ENCODE measurements around the gene BICC1. TPM values are rescaled to one million over a fixed set of nuclear protein-coding genes. Genes with fewer than 3 reads are reported as not detected.

Gene BICC1
- total and polyA plus RNA-seq, 2 of the 4 experiments (the other 2 are of a cell fraction): 5.7 to 42.5 TPM

DNA sequence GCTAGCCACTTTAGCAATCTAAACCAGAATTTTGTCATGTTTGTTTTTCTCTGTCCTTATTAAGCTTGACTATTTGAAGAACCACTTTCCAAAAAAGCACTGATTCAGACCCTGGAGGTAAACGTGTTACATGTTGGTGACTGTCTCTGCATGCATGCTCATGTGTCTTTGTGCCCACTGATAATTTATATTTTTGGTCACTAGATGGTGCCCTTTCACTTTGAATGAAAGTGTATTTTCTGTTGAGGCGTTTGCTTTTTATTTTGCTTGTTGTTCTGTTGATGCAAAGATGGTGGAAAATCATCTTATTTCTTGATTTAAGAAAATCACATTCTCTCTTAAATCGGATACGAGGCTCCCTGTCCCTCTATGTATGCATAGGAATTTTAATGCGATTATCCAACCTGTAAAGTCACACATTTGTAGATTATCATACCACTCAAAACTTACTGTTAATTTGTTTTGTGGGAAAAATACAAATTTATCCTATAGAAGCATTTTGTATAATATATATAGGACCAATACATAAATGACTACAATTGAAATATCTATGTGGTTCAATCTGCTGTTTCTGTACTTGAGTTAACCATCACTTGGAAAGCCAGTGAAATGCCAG lies 269.3 kb downstream of the BICC1 start:
- Histone ChIP-seq H2BK15ac (ENCODE audit: low read depth, low read length) (no peak overlapping the region), H3K4ac (ENCODE audit: low read depth, low read length) (no peak overlapping the region), H3K27ac (ENCODE audit: insufficient read depth, low read length) (no peak overlapping the region), H3K79me1 (ENCODE audit: low read depth in 1 of 2, low read length in 2 of 2) (peaks cover 4 to 13% of the 10 kb centered on the region in 2 experiments; a peak in 2 of 4 replicates), H4K5ac (ENCODE audit: low read depth, low read length) (no peak overlapping the region), H4K8ac (ENCODE audit: low read depth in 2 of 2, low read length in 2 of 2) (no peak overlapping the region), H2BK5ac (ENCODE audit: low read depth, low read length, poor library complexity, severe bottlenecking) (no peak overlapping the region), H4K91ac (ENCODE audit: insufficient read depth, low read depth, low read length) (no peak overlapping the region), H3K56ac (ENCODE audit: extremely low read depth, insufficient read depth, low read length) (no peak overlapping the region), H2AK5ac (ENCODE audit: low read depth, low read length) (no peak overlapping the region), H2AFZ (replicated peaks; ENCODE audit: low read length, poor library complexity) (no peak overlapping the region), H3K9me3 (ENCODE audit: control insufficient read depth, insufficient read depth, low read length) (no peaks in the 10 kb centered on the region), H2AK9ac (replicated peaks; ENCODE audit: low read depth, low read length, poor library complexity) (no peak overlapping the region), H3K9me1 (ENCODE audit: insufficient read depth, low read length) (no peaks in the 10 kb centered on the region), H3K4me3 (ENCODE audit: insufficient read depth, low read depth, low read length) (no peak overlapping the region), H3K9ac (ENCODE audit: low read depth, low read length) (no peak overlapping the region), H3K23ac (ENCODE audit: low read depth, low read length) (no peak overlapping the region), H3K18ac (ENCODE audit: low read depth, low read length) (no peak overlapping the region), H3K14ac (replicated peaks; ENCODE audit: low read depth, low read length) (no peak overlapping the region), H3K4me2 (ENCODE audit: low read depth, low read length) (no peak overlapping the region), H4K20me1 (ENCODE audit: insufficient read depth, low read length) (0 out of 2 replicates have a peak, but pooled peaks cover 8% of the 10 kb centered on the region), H2BK20ac (ENCODE audit: low read depth, low read length) (no peak overlapping the region), H3K27me3 (ENCODE audit: control insufficient read depth, insufficient read depth, low read length) (no peaks in the 10 kb centered on the region), H3K4me1 (ENCODE audit: control insufficient read depth, insufficient read depth, low read length) (peaks cover 8% of the 10 kb centered on the region), H3K36me3 (ENCODE audit: control insufficient read depth, insufficient read depth, low read length) (no peaks in the 10 kb centered on the region), H2BK120ac (ENCODE audit: low read depth, low read length) (no peak overlapping the region)
- intact Hi-C loops (cut with micrococcal nuclease): loop anchor here (1.0 to 10.0 kb wide), 6 partner anchors 170 to 840 kb away; no protein-coding TSS in a partner anchor
- no CpG with 5 or more reads among the region's 5 CpGs for WGBS, 2 experiments (ENCODE audit: extremely low coverage in 2 of 2, insufficient read length in 1 of 2)
- peak; percentile 48; the same call in 1 of the 2 replicates for ATAC-seq (ENCODE audit: low read depth)
- no TSS peak for BruUV-seq (replicated peaks)
- ChIA-PET POLR2A (ENCODE audit: unreplicated experiment) (no interaction called here), CTCF (interaction anchor here (0.9 to 1.9 kb wide), 2 partner anchors 13 to 270 kb away, joined by 3 to 6 read pairs; no protein-coding TSS in a partner anchor)
- TF ChIP-seq, protein P1, sequence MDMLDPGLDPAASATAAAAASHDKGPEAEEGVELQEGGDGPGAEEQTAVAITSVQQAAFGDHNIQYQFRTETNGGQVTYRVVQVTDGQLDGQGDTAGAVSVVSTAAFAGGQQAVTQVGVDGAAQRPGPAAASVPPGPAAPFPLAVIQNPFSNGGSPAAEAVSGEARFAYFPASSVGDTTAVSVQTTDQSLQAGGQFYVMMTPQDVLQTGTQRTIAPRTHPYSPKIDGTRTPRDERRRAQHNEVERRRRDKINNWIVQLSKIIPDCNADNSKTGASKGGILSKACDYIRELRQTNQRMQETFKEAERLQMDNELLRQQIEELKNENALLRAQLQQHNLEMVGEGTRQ (IDR thresholded peaks at IDR 0.05; ENCODE audit: low read depth, low read length): no peak
- peak; percentile 56 for TF ChIP-seq SMC3 (IDR thresholded peaks at IDR 0.05; ENCODE audit: low read depth, low read length)
- peak; percentile 73 for TF ChIP-seq RAD21 (IDR thresholded peaks at IDR 0.05; ENCODE audit: low read length)
- TF ChIP-seq, protein P2, sequence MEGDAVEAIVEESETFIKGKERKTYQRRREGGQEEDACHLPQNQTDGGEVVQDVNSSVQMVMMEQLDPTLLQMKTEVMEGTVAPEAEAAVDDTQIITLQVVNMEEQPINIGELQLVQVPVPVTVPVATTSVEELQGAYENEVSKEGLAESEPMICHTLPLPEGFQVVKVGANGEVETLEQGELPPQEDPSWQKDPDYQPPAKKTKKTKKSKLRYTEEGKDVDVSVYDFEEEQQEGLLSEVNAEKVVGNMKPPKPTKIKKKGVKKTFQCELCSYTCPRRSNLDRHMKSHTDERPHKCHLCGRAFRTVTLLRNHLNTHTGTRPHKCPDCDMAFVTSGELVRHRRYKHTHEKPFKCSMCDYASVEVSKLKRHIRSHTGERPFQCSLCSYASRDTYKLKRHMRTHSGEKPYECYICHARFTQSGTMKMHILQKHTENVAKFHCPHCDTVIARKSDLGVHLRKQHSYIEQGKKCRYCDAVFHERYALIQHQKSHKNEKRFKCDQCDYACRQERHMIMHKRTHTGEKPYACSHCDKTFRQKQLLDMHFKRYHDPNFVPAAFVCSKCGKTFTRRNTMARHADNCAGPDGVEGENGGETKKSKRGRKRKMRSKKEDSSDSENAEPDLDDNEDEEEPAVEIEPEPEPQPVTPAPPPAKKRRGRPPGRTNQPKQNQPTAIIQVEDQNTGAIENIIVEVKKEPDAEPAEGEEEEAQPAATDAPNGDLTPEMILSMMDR (conservative IDR thresholded peaks at IDR 0.05; ENCODE audit: low read depth, low read length): peak; percentile 65
- in situ Hi-C loops (cut with MboI; ENCODE audit: low sequenced_read_pairs): loop anchor here (10.0 to 25.0 kb wide), 3 partner anchors 367 to 780 kb away; partner anchors contain the start of gene PHYHIPL
- DNase-seq: peak; percentile 49
- dilution Hi-C loops (cut with HindIII; ENCODE audit: low sequenced_read_pairs, unreplicated experiment): no loop called here

Data from IMR-90 (cell line).